ENCODE data around the gene PCMT1.

DNA sequence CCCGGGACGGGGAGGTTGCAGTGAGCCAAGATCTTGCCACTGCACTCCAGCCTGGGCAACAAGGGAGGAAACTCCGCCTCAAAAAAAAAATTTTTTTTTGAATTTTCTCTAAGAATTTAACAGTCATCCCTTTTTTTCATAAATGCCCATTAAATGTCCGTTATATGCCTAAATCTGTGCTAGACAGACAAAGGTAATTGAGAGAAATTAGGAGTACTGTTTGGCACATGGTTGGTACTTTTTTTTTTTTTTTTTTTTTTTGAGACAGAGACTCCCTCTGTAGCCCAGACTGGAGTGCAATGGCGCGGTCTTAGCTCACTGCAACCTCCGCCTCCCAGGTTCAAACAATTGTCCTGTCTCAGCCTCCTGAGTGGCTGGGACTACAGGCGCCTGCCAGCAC, 1.7 kb downstream of the PCMT1 start:
- no peak for TF ChIP-seq PRDM15 (CRISPR knock-in tag; IDR thresholded peaks at IDR 0.05)
- TF ChIP-seq IRF1 (CRISPR knock-in tag; IDR thresholded peaks at IDR 0.05) = no peak
- no peak for TF ChIP-seq NFE2L1 (CRISPR knock-in tag; IDR thresholded peaks at IDR 0.05)
- no peak for TF ChIP-seq CTCF (IDR thresholded peaks at IDR 0.05)
- TF ChIP-seq ZNF263 (CRISPR knock-in tag; IDR thresholded peaks at IDR 0.05; ENCODE audit: low read depth) = no peak
- TF ChIP-seq CREB1 (CRISPR knock-in tag; IDR thresholded peaks at IDR 0.05) = no peak
- no peak for TF ChIP-seq USF2 (CRISPR knock-in tag; IDR thresholded peaks at IDR 0.05)
- TF ChIP-seq USF1 (CRISPR knock-in tag; IDR thresholded peaks at IDR 0.05) = no peak

Data from WTC11 (cell line).